ENCODE measurements around the gene RPRD1A. TPM values are rescaled to one million over a fixed set of nuclear protein-coding genes. Genes with fewer than 3 reads are reported as not detected.
"Not testable (repeated sequence)": the region's sequence is repeated elsewhere in the genome, so short reads cannot be mapped to it uniquely, and the experiment has no call there.

Gene RPRD1A
- total RNA-seq, 3 donors from 2014 or later = 19.7 to 23.4 (median 21.7) TPM

- Mint-ChIP-seq H3K4me3 (no peak overlapping the region), H3K27me3 (ENCODE audit: low read depth) (peaks cover 2% of the 10 kb centered on the region), H3K36me3 (ENCODE audit: insufficient read depth) (no peaks in the 10 kb centered on the region), H3K9me3 (no peaks in the 10 kb centered on the region), H3K4me1 (ENCODE audit: low read depth) (peaks cover 8% of the 10 kb centered on the region)
- DNase-seq = no peak
- no peak for ATAC-seq
These were observed 27.1 kb upstream of the RPRD1A start for GRCh38 chr18:36094431-36094830.

DNA sequence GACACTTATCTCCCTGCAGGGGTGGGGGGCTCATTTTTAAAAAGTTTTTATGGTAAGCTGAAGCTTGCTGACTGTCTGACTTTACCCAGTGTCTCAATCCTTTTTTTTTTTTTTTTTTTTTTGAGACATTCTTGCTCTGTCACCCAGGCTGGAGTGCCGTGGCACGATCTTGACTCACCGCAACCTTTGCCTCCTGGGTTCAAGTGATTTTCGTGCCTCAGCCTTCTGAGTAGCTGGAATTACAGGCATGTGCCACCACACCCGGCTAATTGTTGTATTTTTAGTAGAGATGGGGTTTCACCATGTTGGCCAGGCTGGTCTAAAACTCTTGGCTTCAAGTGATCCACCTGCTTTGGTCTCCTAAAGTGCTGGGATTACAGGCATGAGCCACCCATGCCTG is 24.8 kb upstream of the RPRD1A start:
- H3K27me3 Mint-ChIP-seq (ENCODE audit: low read depth); H3K4me1 Mint-ChIP-seq (ENCODE audit: low read depth); H3K36me3 Mint-ChIP-seq (ENCODE audit: insufficient read depth); DNase-seq; ATAC-seq; H3K9me3 Mint-ChIP-seq; H3K4me3 Mint-ChIP-seq: not testable (repeated sequence)

DNA sequence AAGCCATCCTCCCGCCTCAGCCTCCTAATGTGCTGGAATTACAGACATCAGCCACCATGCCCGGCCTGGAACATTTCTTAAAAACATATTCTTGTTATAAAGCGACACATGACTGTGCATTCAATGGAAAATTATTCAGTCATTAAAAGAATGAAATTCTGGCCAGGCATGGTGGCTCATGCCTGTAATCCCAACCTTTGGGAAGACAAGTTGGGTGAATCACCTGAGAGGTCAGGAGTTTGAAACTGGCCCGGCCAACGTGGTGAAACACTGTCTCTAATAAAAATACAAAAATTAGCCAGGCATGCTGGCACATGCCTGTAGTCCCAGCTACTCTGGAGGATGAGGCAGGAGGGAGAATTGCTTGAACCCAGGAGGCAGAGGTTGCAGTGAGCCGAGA is 21.6 kb upstream of the RPRD1A start:
- Mint-ChIP-seq H3K9me3 (no peaks in the 10 kb centered on the region), H3K4me3 (no peak overlapping the region), H3K4me1 (ENCODE audit: low read depth) (peaks cover 8% of the 10 kb centered on the region), H3K36me3 (ENCODE audit: insufficient read depth) (no peaks in the 10 kb centered on the region), H3K27me3 (ENCODE audit: low read depth) (no peaks in the 10 kb centered on the region)
- DNase-seq = no peak
- ATAC-seq = no peak

DNA sequence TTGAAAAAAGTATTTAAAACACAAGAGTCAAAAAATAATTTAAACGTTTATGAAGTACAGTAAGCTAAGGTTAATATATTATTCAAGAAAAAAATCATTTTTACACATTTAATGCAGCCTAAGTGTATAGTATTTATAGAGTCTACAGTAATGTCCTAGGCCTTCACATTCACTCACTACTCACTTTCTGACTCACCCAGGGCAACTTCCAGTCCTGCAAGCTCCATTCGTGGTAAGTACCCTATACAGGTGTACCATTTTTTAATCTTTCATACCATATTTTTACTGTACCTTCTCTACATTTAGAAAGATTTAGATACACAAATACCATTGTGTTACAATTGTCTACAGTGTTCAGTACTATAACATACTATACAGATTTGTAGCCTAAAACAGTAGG is 20.9 kb upstream of the RPRD1A start:
- DNase-seq (no peak), ATAC-seq (no peak)
- H3K36me3 Mint-ChIP-seq (ENCODE audit: insufficient read depth) = no peaks in the 10 kb centered on the region
- H3K4me3 Mint-ChIP-seq = no peak overlapping the region
- H3K27me3 Mint-ChIP-seq (ENCODE audit: low read depth) = no peaks in the 10 kb centered on the region
- no peaks in the 10 kb centered on the region for H3K9me3 Mint-ChIP-seq
- H3K4me1 Mint-ChIP-seq (ENCODE audit: low read depth) = peaks cover 8% of the 10 kb centered on the region

DNA sequence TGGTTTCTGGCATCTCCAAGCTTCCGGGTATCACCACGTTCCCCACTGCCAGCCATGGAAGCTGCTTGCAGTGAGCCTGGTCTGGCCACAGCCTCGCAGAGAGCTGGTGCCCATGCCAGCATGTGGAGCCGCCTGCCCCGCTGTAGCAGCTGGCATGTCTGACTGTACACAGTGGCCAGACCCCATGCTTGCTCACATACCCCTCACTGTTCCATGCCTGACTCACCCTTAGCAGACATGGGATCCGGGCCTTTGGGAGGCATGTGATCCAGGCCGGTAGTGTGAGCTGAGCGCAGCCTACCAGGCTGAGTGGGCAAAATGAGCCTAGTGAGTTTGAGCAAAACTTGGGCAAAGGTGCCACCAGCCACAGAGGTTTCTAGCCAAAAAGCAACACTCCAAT is 18.8 kb upstream of the RPRD1A start:
- no peaks in the 10 kb centered on the region for H3K36me3 Mint-ChIP-seq (ENCODE audit: insufficient read depth)
- no peak for ATAC-seq
- no peak for DNase-seq
- H3K4me1 Mint-ChIP-seq (ENCODE audit: low read depth) = peaks cover 4% of the 10 kb centered on the region
- peaks cover 5% of the 10 kb centered on the region for H3K9me3 Mint-ChIP-seq
- no peaks in the 10 kb centered on the region for H3K27me3 Mint-ChIP-seq (ENCODE audit: low read depth)
- H3K4me3 Mint-ChIP-seq = no peak overlapping the region

DNA sequence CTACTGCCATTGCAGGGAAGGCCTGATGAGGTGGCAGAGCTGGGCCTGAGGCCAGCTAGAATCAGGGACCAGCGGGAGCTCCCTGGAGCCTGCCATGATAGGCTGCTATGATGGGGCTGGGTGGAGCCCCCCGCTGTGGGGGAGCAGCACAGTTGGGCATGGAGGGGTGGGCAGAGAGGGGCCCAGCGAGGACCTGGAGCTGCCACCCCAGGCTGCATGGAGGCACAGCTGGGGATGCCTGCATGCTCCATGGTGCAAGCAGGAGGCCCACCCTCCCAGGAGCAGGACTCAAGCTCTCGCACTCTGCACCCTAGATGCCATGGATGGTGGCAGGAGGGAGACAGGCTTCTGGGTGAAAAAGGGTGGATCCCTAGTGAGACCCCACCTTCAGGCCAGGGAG is 17.8 kb upstream of the RPRD1A start:
- no peaks in the 10 kb centered on the region for H3K36me3 Mint-ChIP-seq (ENCODE audit: insufficient read depth)
- H3K4me1 Mint-ChIP-seq (ENCODE audit: low read depth) = peaks cover 4% of the 10 kb centered on the region
- no peak for DNase-seq
- peaks cover 15% of the 10 kb centered on the region for H3K9me3 Mint-ChIP-seq
- no peak for ATAC-seq
- no peaks in the 10 kb centered on the region for H3K27me3 Mint-ChIP-seq (ENCODE audit: low read depth)
- no peak overlapping the region for H3K4me3 Mint-ChIP-seq

GRCh38 chr18:36083729-36084128 is 16.4 kb upstream of the RPRD1A start:
- Mint-ChIP-seq H3K4me3 (no peak overlapping the region), H3K9me3 (peaks cover 21% of the 10 kb centered on the region), H3K36me3 (ENCODE audit: insufficient read depth) (no peaks in the 10 kb centered on the region), H3K4me1 (ENCODE audit: low read depth) (peaks cover 4% of the 10 kb centered on the region), H3K27me3 (ENCODE audit: low read depth) (no peaks in the 10 kb centered on the region)
- no peak for ATAC-seq
- no peak for DNase-seq

DNA sequence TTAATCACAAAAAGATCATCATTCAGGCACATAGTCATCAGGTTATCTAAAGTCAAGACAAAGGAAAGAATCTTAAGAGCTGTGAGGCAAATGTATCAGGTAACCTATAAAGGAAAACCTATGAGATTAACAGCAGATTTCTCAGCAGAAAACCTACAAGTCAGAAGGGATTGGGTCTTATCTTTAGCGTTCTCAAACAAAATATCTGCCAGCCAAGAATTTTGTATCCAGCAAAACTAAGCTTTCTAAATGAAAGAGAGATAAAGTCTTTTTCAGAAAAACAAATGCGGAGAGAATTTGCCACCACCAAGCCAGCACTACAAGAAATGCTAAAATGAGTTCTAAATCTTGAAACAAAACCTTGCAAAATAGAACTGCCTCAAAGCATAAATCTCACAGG is 13.8 kb upstream of the RPRD1A start:
- H3K4me3 Mint-ChIP-seq; DNase-seq; H3K4me1 Mint-ChIP-seq (ENCODE audit: low read depth); H3K27me3 Mint-ChIP-seq (ENCODE audit: low read depth); H3K36me3 Mint-ChIP-seq (ENCODE audit: insufficient read depth); ATAC-seq: not testable (repeated sequence)
- peaks cover 21% of the 10 kb centered on the region for H3K9me3 Mint-ChIP-seq

- peaks cover 3% of the 10 kb centered on the region for H3K4me1 Mint-ChIP-seq (ENCODE audit: low read depth)
- no peak overlapping the region for H3K4me3 Mint-ChIP-seq
- peaks cover 5% of the 10 kb centered on the region for H3K27me3 Mint-ChIP-seq (ENCODE audit: low read depth)
- ATAC-seq = no peak
- no peak for DNase-seq
- H3K36me3 Mint-ChIP-seq (ENCODE audit: insufficient read depth) = no peaks in the 10 kb centered on the region
- peaks cover 21% of the 10 kb centered on the region for H3K9me3 Mint-ChIP-seq
These were observed 11.6 kb upstream of the RPRD1A start for GRCh38 chr18:36078751-36079529.

DNA sequence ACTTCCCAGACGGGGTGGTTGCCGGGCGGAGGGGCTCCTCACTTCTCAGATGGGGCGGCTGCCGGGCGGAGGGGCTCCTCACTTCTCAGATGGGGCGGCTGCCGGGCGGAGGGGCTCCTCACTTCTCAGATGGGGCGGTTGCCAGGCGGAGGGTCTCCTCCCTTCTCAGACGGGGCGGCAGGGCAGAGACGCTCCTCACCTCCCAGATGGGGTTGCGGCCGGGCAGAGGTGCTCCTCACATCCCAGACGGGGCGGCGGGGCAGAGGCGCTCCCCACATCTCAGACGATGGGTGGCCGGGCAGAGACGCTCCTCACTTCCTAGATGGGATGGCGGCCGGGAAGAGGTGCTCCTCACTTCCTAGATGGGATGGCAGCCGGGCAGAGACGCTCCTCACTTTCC is 10.4 kb upstream of the RPRD1A start:
- H3K9me3 Mint-ChIP-seq = peaks cover 21% of the 10 kb centered on the region
- ATAC-seq; H3K36me3 Mint-ChIP-seq (ENCODE audit: insufficient read depth); DNase-seq; H3K4me1 Mint-ChIP-seq (ENCODE audit: low read depth); H3K27me3 Mint-ChIP-seq (ENCODE audit: low read depth); H3K4me3 Mint-ChIP-seq: not testable (repeated sequence)

DNA sequence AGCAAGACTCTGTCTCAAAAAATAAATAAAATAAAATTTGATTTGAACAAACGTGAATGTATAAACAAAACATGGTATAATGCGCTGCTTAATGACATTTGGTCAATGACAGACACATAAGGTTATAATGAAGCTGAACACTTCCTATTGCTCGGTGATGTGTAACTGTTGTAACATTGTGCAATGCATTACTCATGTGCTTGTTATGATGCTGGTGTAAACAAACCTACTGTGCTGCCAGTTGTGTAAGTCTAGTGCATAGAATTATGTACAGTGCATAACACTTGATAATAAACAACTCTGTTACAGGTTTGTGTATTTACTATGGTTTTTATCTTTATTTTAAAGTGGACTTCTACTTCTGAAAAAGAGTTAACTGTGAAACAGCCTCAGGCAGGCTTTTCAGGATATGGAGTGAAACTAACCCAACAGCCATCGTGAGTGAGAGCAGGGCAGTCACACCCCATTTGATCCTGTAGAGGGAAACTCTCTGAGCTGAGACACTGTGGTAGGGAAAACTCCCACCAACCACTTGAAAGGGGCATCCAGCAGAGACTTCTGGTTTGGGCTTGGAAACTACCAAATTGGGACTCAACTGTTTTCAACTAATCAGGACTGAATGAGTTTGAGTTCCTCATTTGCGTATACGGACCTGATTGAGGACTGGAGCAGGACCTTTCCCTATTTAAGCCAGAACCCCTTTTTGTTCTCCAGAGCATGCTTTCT is 8.7 kb upstream of the RPRD1A start:
- DNase-seq (no peak), ATAC-seq (no peak)
- Mint-ChIP-seq H3K4me1 (ENCODE audit: low read depth) (no peaks in the 10 kb centered on the region), H3K27me3 (ENCODE audit: low read depth) (peaks cover 9% of the 10 kb centered on the region), H3K36me3 (ENCODE audit: insufficient read depth) (no peaks in the 10 kb centered on the region), H3K9me3 (peaks cover 15% of the 10 kb centered on the region), H3K4me3 (no peak overlapping the region)

- Mint-ChIP-seq H3K36me3 (ENCODE audit: insufficient read depth) (no peaks in the 10 kb centered on the region), H3K4me1 (ENCODE audit: low read depth) (no peaks in the 10 kb centered on the region), H3K9me3 (no peaks in the 10 kb centered on the region), H3K27me3 (ENCODE audit: low read depth) (peaks cover 9% of the 10 kb centered on the region), H3K4me3 (no peak overlapping the region)
- DNase-seq (no peak), ATAC-seq (no peak)
These were observed 7.1 kb upstream of the RPRD1A start for GRCh38 chr18:36074435-36074834.

DNA sequence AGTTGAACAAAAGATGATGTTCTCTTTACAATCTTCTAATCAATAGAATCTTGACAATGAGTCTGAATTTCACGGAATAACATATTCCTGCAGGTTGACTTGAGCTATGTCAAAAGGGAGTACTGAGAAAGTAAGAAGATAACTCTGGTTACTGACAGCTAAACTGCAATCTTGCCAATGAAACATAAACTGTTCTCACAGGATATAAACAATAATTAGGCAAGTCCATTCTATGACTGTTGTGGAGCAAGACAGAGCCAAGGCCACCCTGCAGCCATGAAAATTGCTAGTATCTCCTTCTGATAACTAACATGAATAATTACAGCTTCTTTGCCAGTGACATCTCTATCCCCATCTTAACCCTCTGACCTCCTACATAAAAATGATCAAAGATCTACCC is 6.3 kb upstream of the RPRD1A start:
- Mint-ChIP-seq H3K27me3 (ENCODE audit: low read depth) (peaks cover 9% of the 10 kb centered on the region), H3K9me3 (no peaks in the 10 kb centered on the region), H3K36me3 (ENCODE audit: insufficient read depth) (no peaks in the 10 kb centered on the region), H3K4me1 (ENCODE audit: low read depth) (no peaks in the 10 kb centered on the region), H3K4me3 (no peak overlapping the region)
- ATAC-seq = no peak
- no peak for DNase-seq

- DNase-seq; ATAC-seq; H3K27me3 Mint-ChIP-seq (ENCODE audit: low read depth); H3K4me1 Mint-ChIP-seq (ENCODE audit: low read depth); H3K9me3 Mint-ChIP-seq; H3K36me3 Mint-ChIP-seq (ENCODE audit: insufficient read depth); H3K4me3 Mint-ChIP-seq: not testable (repeated sequence)
These were observed 5.0 kb upstream of the RPRD1A start for GRCh38 chr18:36072406-36072805.

- peaks cover 41% of the 10 kb centered on the region for H3K4me1 Mint-ChIP-seq (ENCODE audit: low read depth)
- no peaks in the 10 kb centered on the region for H3K27me3 Mint-ChIP-seq (ENCODE audit: low read depth)
- DNase-seq (no peak), ATAC-seq (no peak)
- no peaks in the 10 kb centered on the region for H3K9me3 Mint-ChIP-seq
- peaks cover 9% of the 10 kb centered on the region for H3K36me3 Mint-ChIP-seq (ENCODE audit: insufficient read depth)
- peak overlapping the region; percentile 96 for H3K4me3 Mint-ChIP-seq
These were observed 689 bp downstream of the RPRD1A start for GRCh38 chr18:36066686-36067054.

Data from activated T-cell treated with anti-CD3 and anti-CD28 coated beads, Interleukin-2, amount 50 U/mL, for 4 hours (primary cell).